Fibroblast of skin of back (primary cell): ENCODE data around the gene PIWIL1. TPM values are rescaled to one million over a fixed set of nuclear protein-coding genes. Genes with fewer than 3 reads are reported as not detected.

Experiments
- DNase-seq: peaks from one replicate; pipeline ENCODE4 v3.0.0-alpha.2; 2013
- polyA plus RNA-seq, 2 experiments: library from polyadenylated mRNA; unstranded; fragments of 120-200 nt; gene quantifications; one replicate each; pipeline ENCODE4 v1.2.1, GENCODE V29; 2013; ENCODE audit not compliant: insufficient read length in 2 of 2

Gene PIWIL1
- polyA plus RNA-seq (2013, experiment 1 of 2; ENCODE audit: insufficient read length): not detected
- not detected for polyA plus RNA-seq (2013, experiment 2 of 2; ENCODE audit: insufficient read length)

GRCh38 chr12:130337488-130338303 is at the start of gene PIWIL1:
Gene PIWIL1 (plus strand): TSS chr12:130337887. CDS start chr12:130342592, 4,705 bp downstream.
- no peak for DNase-seq

GRCh38 chr12:130288206-130288605 is 49.5 kb upstream of the PIWIL1 start:
- no peak for DNase-seq

- no peak for DNase-seq
These were observed 49.0 kb upstream of the PIWIL1 start for GRCh38 chr12:130288691-130289090.

- no peak for DNase-seq
These were observed 47.6 kb upstream of the PIWIL1 start for GRCh38 chr12:130290114-130290513.

GRCh38 chr12:130298322-130299021 is 39.2 kb upstream of the PIWIL1 start:
- no peak for DNase-seq

- no peak for DNase-seq
These were observed 38.1 kb upstream of the PIWIL1 start for GRCh38 chr12:130299574-130299973.

- DNase-seq: no peak
These were observed 37.6 kb upstream of the PIWIL1 start for GRCh38 chr12:130300090-130300489.

- DNase-seq: no peak
These were observed 36.8 kb upstream of the PIWIL1 start for GRCh38 chr12:130300737-130301535.

- no peak for DNase-seq
These were observed 36.1 kb upstream of the PIWIL1 start for GRCh38 chr12:130301559-130301958.

- no peak for DNase-seq
These were observed 33.9 kb upstream of the PIWIL1 start for GRCh38 chr12:130303781-130304180.

- no peak for DNase-seq
These were observed 29.8 kb upstream of the PIWIL1 start for GRCh38 chr12:130307859-130308258.

- no peak for DNase-seq
These were observed 29.3 kb upstream of the PIWIL1 start for GRCh38 chr12:130308393-130308792.

- DNase-seq: peak; percentile 70
These were observed 21.4 kb upstream of the PIWIL1 start for GRCh38 chr12:130316251-130316650.

- no peak for DNase-seq
These were observed 17.2 kb upstream of the PIWIL1 start for GRCh38 chr12:130320536-130320935.

- DNase-seq: no peak
These were observed 15.4 kb upstream of the PIWIL1 start for GRCh38 chr12:130322263-130322662.

GRCh38 chr12:130330685-130331084 is 7.0 kb upstream of the PIWIL1 start:
- no peak for DNase-seq

GRCh38 chr12:130331146-130331545 is 6.5 kb upstream of the PIWIL1 start:
- no peak for DNase-seq

- no peak for DNase-seq
These were observed 4.3 kb upstream of the PIWIL1 start for GRCh38 chr12:130333341-130333740.

- DNase-seq: no peak
These were observed 3.3 kb upstream of the PIWIL1 start for GRCh38 chr12:130334399-130334798.

- DNase-seq: no peak
These were observed 2.8 kb upstream of the PIWIL1 start for GRCh38 chr12:130334937-130335336.

- peak; percentile 49 for DNase-seq
These were observed 1.9 kb upstream of the PIWIL1 start for GRCh38 chr12:130335517-130336392.
